HG03378 (cell line): Measurements from ENCODE around the gene GRIA4.
"Not testable (repeated sequence)": the region's sequence is repeated elsewhere in the genome, so short reads cannot be mapped to it uniquely, and the experiment has no call there.

Experiments
- ATAC-seq: cut with Tn5 transposase; IDR thresholded peaks from one replicate; pipeline ENCODE4 v1.9.1; 2021; ENCODE audit warnings: mild to moderate bottlenecking, moderate library complexity; ENCODE audit not compliant: unreplicated experiment

The GRIA4 gene

DNA sequence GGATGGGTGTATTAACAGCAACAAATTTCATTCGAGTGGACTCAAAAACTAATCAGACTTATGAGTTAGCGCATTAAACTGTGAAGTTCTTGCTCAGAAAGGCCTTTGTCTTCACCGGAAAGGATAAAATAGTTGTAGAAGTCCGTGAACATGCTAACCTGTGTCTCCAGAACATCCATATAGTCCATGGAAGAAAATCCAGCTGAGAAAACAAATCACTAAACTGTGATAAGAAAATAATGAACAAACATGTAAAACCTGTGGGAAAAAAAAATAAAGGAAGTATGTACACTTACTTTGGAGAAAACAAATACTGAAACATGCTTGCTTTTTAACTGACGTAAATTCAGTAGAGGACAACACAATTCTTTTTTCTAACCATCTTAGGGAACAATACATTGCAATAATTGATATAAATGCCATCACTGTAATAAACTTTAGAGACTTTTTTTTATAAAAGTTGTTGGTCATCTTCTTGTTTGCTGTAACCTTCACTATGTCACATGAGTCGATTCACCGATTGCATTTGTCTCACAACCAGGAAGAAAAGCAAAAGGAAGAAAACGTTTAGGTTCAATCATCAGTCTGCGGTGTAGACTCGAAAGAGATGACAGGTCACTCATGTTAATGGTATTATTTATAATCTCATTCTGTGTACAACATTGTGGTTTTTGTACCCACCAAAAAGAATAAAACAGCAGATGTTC is 370.3 kb downstream of the GRIA4 start:
- no peak for ATAC-seq

- ATAC-seq, result peak; percentile 49
These were observed 376.7 kb downstream of the GRIA4 start for GRCh38 chr11:105986554-105986953.

DNA sequence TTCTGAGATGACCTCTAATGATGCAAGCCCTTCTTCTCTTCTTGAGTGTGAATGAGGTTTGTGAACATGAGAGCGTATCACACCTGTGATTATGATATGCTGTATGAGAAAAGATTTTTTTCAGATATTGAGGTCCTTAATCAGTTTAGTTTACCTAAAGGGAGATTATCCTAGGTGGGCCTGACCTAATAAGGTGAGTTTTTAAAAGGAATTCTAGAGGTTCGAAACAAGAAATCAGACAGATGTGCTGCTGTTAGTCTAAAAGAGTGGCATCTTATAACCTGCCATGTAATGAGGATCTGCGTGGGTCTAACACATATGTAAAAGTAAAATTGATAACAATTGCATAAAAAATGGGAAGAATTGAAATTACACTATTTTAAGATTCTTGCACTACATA is 378.3 kb downstream of the GRIA4 start:
- no peak for ATAC-seq

GRCh38 chr11:105989124-105989523 is 379.3 kb downstream of the GRIA4 start:
- ATAC-seq, result no peak

DNA sequence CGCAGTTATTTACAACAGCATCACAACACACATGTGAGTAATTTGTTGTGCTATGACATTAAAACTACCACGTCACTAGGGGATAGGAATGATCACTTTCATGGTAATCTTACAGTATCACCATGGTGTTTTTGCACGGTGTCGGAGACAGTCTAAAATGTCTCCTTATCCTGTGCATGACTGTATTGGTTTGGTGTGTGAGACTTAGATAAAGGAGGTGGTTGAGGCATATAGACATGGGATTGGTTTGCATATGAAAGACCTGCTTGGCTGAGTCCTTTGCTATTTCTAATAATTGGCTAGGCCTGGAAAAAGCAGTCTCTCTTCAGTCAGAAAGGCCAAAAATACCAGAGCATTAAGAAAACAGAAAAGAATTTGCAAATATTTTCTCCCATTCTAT is 382.0 kb downstream of the GRIA4 start:
- ATAC-seq, result no peak

- no peak for ATAC-seq
These were observed 391.6 kb downstream of the GRIA4 start for GRCh38 chr11:106001304-106002012.

- ATAC-seq, result not testable (repeated sequence)
These were observed 393.2 kb downstream of the GRIA4 start for GRCh38 chr11:106003094-106003493.

- no peak for ATAC-seq
These were observed 401.6 kb downstream of the GRIA4 start for GRCh38 chr11:106011481-106011880.

- ATAC-seq, result no peak
These were observed 402.9 kb downstream of the GRIA4 start for GRCh38 chr11:106012744-106013143.

- no peak for ATAC-seq
These were observed 404.2 kb downstream of the GRIA4 start for GRCh38 chr11:106014035-106014434.

GRCh38 chr11:106014620-106015019 is 404.7 kb downstream of the GRIA4 start:
- no peak for ATAC-seq

DNA sequence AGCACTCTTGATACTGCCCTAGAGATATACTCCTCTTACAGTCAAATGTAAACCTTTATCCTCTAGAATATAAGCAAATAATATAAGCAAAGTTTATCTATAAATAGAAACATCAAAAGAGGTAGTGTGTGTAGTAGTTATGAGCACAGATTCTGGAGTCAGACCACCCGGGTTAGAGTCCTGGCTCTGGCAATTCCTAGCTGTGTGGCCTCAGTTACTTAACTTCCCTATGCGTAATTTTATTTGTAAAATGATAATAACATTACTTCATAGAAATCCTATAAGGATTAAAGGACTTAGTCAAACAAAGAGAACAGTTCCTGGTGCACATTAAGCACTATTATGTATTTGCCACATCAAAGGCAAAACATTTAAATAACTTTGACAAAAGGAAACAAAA is 405.2 kb downstream of the GRIA4 start:
- ATAC-seq, result no peak

DNA sequence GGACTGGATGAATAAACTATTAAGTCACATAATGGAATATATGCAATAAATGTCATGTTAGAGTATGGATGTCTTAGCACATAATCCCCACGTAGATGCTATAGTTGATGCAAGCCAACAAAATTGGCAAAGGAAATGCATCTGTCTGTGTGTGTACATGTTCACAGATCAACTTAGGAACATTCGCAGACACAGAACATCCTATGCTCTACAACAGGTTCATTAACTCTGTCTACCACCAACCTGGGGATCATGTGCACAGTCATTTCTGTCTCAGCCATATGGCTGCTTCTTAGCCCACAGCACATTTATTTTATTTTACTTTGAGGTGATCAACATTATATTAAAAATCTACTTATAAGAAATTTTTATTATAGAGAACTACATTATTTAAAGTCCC is 407.2 kb downstream of the GRIA4 start:
- ATAC-seq, result no peak

DNA sequence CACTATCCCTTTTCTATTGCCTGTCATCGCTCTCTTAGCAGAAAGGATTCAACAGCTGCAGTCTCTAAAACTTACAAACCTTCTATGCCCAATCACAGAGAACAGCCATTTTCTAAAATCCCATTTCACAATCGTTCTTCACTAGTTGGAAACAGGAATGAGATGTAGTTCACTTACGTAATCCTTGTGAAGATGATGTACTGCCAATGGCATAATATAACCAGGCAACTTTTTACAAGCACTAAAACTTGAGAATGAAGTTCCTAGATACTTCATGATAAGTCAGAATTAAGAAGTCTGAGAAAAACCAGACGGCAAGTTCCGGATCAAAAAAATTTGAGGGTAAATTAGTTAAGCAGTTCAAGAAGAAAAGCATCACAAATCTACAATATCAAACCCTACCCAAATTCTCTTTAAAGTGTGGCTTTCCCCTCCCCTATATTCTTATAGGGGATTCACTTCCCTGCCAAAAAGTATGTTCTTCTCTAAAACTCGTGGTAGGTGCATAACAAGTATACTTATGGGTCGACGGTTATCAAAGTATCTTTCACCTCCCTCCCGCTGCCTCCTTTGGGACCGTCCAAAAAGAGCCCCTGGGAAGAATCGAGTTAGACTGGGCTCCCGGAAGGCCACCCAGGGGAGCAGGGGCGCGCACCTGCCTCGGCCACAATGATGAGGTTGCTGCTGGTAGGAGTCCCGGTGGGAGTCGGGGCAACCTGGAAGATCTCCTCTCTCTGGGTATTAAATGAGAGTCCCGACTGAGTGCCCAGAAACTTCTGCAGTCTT is 411.5 kb downstream of the GRIA4 start:
- peak; percentile 1 for ATAC-seq

DNA sequence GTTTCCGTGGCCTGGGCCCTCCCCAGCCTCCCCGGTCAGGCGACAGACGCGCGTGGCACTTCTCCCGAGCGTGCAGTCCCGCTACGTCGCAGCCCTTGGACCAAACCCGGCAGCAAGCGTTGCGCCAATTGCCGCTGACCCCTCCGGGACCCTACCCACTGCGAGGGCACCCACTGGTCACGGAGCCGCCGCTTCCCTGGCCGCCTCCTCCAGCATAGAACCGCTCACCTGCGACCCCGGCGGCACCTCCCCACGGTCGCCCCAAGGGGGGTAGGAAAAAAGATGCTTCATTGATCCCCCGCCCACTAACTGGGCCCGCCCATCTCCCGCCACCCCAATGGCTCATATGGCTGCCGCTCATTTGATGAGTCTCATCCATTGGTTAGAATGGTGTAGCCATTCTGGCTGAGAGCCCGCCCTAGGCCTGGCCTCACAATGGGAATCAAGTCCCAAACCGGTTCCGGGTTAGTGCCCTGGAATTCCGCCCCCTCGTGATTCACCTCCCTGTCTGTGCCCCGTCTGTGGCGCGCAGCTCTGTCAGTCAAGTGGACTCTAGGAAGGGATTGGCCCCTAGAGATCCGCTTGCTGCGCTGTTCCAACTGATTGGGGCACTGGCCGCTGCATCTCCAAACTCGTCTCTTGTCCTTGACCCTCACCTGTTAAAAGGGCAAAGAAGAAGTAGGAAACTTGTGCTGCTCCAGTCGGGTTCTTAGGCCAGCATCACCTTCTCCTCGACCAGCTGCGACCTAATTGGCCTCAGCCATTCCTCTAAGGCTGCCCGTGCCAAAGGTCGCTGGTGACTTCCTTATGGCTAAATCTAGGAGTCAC is 412.3 kb downstream of the GRIA4 start, which contains the start of gene MSANTD4:
Gene MSANTD4 (minus strand): TSS at position 274 of the 828 bp plus-strand sequence. CDS start 11,323 bp downstream, outside the sequence.
- ATAC-seq, result peak; percentile 98

DNA sequence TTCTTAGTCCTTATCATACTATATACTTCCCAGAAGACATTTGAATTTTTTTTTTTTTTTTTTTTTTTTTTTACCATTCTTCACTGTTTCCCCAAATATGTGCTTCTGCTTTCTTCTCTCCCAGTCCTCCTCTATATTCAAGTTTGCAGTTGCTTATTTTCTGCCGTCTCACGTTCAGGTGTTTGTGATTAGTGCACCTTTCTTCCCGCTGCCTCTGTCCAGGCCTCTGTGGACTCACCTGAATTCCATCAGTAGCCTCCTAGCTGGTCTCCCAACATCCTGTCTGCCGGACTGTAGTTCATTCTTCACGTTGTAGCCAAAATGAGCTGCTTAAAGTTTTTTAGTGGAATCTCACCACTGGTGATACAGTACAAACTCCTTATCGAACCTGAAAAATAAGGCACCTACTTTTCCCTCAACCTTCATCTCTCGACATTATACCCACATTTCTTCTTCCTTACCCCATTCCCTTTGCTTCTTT is 413.0 kb downstream of the GRIA4 start:
- no peak for ATAC-seq

GRCh38 chr11:106030609-106031008 is 420.7 kb downstream of the GRIA4 start:
- no peak for ATAC-seq

DNA sequence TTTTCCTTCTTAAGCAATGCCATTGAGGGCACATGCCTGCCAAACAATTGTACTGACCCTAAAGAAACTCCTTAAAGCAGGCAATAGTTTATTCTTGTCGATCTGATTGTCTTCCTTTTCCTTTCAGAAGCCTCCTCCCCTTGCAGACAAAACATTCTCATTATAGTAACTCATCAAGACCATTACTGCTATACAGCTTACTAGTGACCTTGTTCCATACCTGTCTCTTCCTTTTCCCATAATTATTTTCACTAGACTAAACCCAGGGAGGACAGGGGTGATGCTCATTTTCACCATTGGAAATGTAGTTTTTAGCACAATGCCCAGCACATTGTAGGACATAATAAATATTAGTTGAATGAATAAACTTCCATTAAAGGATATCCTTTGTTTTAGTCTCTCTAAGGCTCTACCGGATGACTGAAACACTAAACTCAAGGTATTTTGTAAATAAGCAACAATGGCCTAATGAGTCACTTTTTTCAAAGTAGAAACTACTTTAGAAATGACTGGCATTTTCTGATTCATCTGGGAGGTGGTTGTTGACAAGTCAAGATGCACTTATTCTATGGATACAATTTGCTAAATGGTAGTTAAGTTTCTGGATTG is 421.4 kb downstream of the GRIA4 start:
- ATAC-seq, result no peak
